Natural killer cell (primary cell): ENCODE data around the gene CMC1. TPM values are rescaled to one million over a fixed set of nuclear protein-coding genes. Genes with fewer than 3 reads are reported as not detected.
"Not testable (repeated sequence)": the region's sequence is repeated elsewhere in the genome, so short reads cannot be mapped to it uniquely, and the experiment has no call there.

Experiments
- ATAC-seq, 3 donors: fragments of 150-1000 bp in 2 of 3; fragments of 200-7000 bp in 1 of 3; cut with Tn5 transposase; 1 replicate in 1 of 3; 2 replicates in 2 of 3; pipeline ENCODE4 v1.10.0; 2021; ENCODE audit warnings: mild to moderate bottlenecking in 2 of 3, moderate library complexity in 2 of 3
- DNase-seq, 2 donors: peaks; one replicate each; pipeline versions ENCODE4 v3.0.0 to v3.0.0-alpha.2; 2013 to 2021; ENCODE audit warnings: mixed read lengths in 1 of 2
- H3K27ac ChIP-seq: one replicate; pipeline ENCODE4 v1.5.1; 2013; ENCODE audit warnings: mild to moderate bottlenecking, low read length
- H3K27me3 ChIP-seq: one replicate; pipeline ENCODE4 v1.6.1; 2013; ENCODE audit warnings: low read length; ENCODE audit not compliant: control insufficient read depth, insufficient read depth
- H3K36me3 ChIP-seq: one replicate; pipeline ENCODE4 v1.6.1; 2013; ENCODE audit warnings: low read length; ENCODE audit not compliant: control insufficient read depth, insufficient read depth
- H3K4me1 ChIP-seq: one replicate; pipeline ENCODE4 v1.6.1; 2013; ENCODE audit warnings: low read length; ENCODE audit not compliant: control insufficient read depth, insufficient read depth
- H3K4me3 ChIP-seq: one replicate; pipeline ENCODE4 v1.5.1; 2013; ENCODE audit warnings: low read length
- H3K9me3 ChIP-seq: one replicate; pipeline ENCODE4 v1.6.1; 2013; ENCODE audit warnings: low read length; ENCODE audit not compliant: control insufficient read depth, insufficient read depth
- H3K27ac Mint-ChIP-seq, 2 donors: one replicate each; pipeline ENCODE4 v1.8.0; 2022; ENCODE audit warnings: mild to moderate bottlenecking in 2 of 2, mixed read lengths in 2 of 2, moderate library complexity in 1 of 2
- H3K27me3 Mint-ChIP-seq, 2 donors: one replicate each; pipeline ENCODE4 v1.8.0; 2022; ENCODE audit warnings: low read depth in 2 of 2, mixed read lengths in 2 of 2
- H3K36me3 Mint-ChIP-seq: one replicate; pipeline ENCODE4 v1.8.0; 2022; ENCODE audit warnings: mixed read lengths
- H3K4me1 Mint-ChIP-seq, 2 donors: one replicate each; pipeline ENCODE4 v1.8.0; 2022; ENCODE audit warnings: mixed read lengths in 2 of 2
- H3K4me3 Mint-ChIP-seq: one replicate; pipeline ENCODE4 v1.8.0; 2022; ENCODE audit warnings: mild to moderate bottlenecking, moderate library complexity, mixed read lengths
- H3K9me3 Mint-ChIP-seq, 2 donors: one replicate each; pipeline ENCODE4 v1.8.0; 2022; ENCODE audit warnings: mixed read lengths in 2 of 2
- CTCF ChIP-seq: fragments of 200-600 bp; IDR thresholded peaks from one replicate; pipeline ENCODE4 v1.8.0; 2022; ENCODE audit warnings: antibody characterized with exemption
- WGBS: methylation state at CpG from one replicate; pipeline ENCODE4 v1.1.7; 2013; ENCODE audit warnings: missing lambda C conversion rate; ENCODE audit not compliant: insufficient coverage; 5-methylcytosine and 5-hydroxymethylcytosine counted together
- intact Hi-C: fragments of 100-400 bp; cut with micrococcal nuclease; formaldehyde crosslinking; loops from one replicate; pipeline ENCODE4 v1.14.2; 2022
- total RNA-seq, 4 donors: library from RNA; stranded (reverse); fragments of 120-200 nt in 1 of 4; gene quantifications; one replicate each; pipeline versions ENCODE4 v1.2.3 to v1.2.4, GENCODE V29; 2013 to 2022

Gene CMC1
- total RNA-seq, 3 donors from 2014 or later (not counting 1 experiment from before 2014, with no cell fraction given) = 122 to 157 (median 136) TPM

GRCh38 chr3:28268989-28269388, 27.6 kb downstream of the CMC1 start:
- Histone ChIP-seq H3K27me3 (no peaks in the 10 kb centered on the region), H3K9me3 (peaks cover 10% of the 10 kb centered on the region), H3K4me3 (no peak overlapping the region), H3K27ac (no peak overlapping the region), H3K36me3 (peaks cover 23% of the 10 kb centered on the region), H3K4me1 (no peaks in the 10 kb centered on the region)
- Mint-ChIP-seq H3K27me3 (no peaks in the 10 kb centered on the region), H3K4me1 (peaks cover 11 to 13% of the 10 kb centered on the region in 2 donors), H3K36me3 (peaks cover 34% of the 10 kb centered on the region), H3K27ac (no peak overlapping the region), H3K9me3 (peaks cover 12 to 14% of the 10 kb centered on the region in 2 donors), H3K4me3 (no peak overlapping the region)
- intact Hi-C loops = no loop called here
- 100% methylated on average over 1 of the region's 1 CpG for WGBS
- ATAC-seq (peak in 2 of 3 donors; percentile 34 to 61), DNase-seq (peak in 1 of 2 donors; percentile 29)
- peak; percentile 14 for TF ChIP-seq CTCF

DNA sequence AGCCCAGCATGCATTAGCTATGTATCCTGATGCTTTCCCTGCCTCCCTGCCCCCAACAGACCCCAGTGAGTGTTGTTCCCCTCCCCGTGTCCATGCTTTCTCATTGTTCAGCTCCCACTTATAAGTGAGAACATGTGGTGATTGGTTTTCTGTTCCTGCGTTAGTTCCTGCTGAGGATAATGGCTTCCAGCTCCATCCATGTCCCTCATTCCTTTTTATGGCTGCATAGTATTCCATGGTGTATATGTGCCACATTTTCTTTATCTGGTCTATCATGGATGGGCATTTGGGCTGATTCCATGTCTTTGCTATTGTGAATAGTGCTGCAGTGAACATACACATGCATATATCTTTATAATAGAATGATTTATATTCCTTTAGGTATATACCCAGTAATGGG, 28.5 kb downstream of the CMC1 start:
- H3K27ac ChIP-seq, intact Hi-C loops, ATAC-seq, H3K4me1 ChIP-seq, H3K4me3 Mint-ChIP-seq, H3K4me3 ChIP-seq, H3K27me3 ChIP-seq, DNase-seq, H3K27me3 Mint-ChIP-seq, H3K27ac Mint-ChIP-seq: not testable (repeated sequence)
- Histone ChIP-seq H3K36me3 (peaks cover 18% of the 10 kb centered on the region), H3K9me3 (peaks cover 12% of the 10 kb centered on the region)
- WGBS = 94% methylated on average over 2 of the region's 2 CpGs
- Mint-ChIP-seq H3K9me3 (peaks cover 12 to 19% of the 10 kb centered on the region in 2 donors), H3K4me1 (peaks cover 13 to 16% of the 10 kb centered on the region in 2 donors), H3K36me3 (peaks cover 37% of the 10 kb centered on the region)

GRCh38 chr3:28273837-28274236, 32.4 kb downstream of the CMC1 start:
- Mint-ChIP-seq H3K27ac (no peak overlapping the region), H3K4me3 (no peak overlapping the region), H3K36me3 (peaks cover 38% of the 10 kb centered on the region), H3K9me3 (peaks cover 12 to 19% of the 10 kb centered on the region in 2 donors), H3K4me1 (peaks cover 20 to 31% of the 10 kb centered on the region in 2 donors), H3K27me3 (no peaks in the 10 kb centered on the region)
- no peak for ATAC-seq
- Histone ChIP-seq H3K27ac (no peak overlapping the region), H3K4me1 (no peaks in the 10 kb centered on the region), H3K36me3 (peaks cover 17% of the 10 kb centered on the region), H3K27me3 (no peaks in the 10 kb centered on the region), H3K4me3 (no peak overlapping the region), H3K9me3 (peaks cover 12% of the 10 kb centered on the region)
- intact Hi-C loops = no loop called here
- no peak for TF ChIP-seq CTCF
- DNase-seq = no peak

DNA sequence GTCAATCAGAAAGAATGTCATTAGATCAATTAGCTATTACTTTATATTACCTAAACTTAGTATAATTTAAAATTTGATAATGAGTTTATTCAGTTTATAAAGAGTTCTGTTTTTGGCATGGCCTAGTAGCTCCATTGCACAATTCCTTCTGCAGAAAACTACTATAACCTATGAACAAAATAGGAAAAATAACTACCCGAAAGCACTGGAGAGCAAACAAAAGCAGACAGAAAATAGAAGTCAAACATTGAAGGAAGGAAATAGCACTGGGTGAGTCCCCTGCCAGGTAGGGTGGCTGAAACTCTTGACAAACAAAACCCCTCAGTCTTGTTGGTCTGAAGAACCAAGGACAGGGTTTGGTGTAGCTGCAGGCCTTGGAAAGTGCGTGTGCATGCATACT, 37.5 kb downstream of the CMC1 start:
- TF ChIP-seq CTCF = no peak
- intact Hi-C loops = no loop called here
- Histone ChIP-seq H3K4me3 (no peak overlapping the region), H3K27ac (no peak overlapping the region), H3K27me3 (no peaks in the 10 kb centered on the region), H3K4me1 (peaks cover 3% of the 10 kb centered on the region), H3K36me3 (peaks cover 10% of the 10 kb centered on the region), H3K9me3 (peaks cover 3% of the 10 kb centered on the region)
- Mint-ChIP-seq H3K27me3 (no peaks in the 10 kb centered on the region), H3K4me1 (peaks cover 7 to 23% of the 10 kb centered on the region in 2 donors), H3K27ac (no peak overlapping the region), H3K4me3 (no peak overlapping the region), H3K36me3 (peaks cover 11% of the 10 kb centered on the region), H3K9me3 (peaks cover 0 to 6% of the 10 kb centered on the region in 2 donors)
- ATAC-seq = no peak
- 75% methylated on average over 1 of the region's 2 CpGs for WGBS
- no peak for DNase-seq
